GM12878 (cell line): ENCODE data around the gene SECTM1. TPM values are rescaled to one million over a fixed set of nuclear protein-coding genes. Genes with fewer than 3 reads are reported as not detected.

Experiments
- BHLHE40 ChIP-seq, 2 experiments: fragments of 450-650 bp in 1 of 2; IDR thresholded peaks; 2 replicates each; pipeline ENCODE4 v1.6.1; 2011 to 2017; ENCODE audit warnings: low read depth in 2 of 2, borderline replicate concordance in 1 of 2, improper control_type of control experiment in 1 of 2, low read length in 1 of 2, mild to moderate bottlenecking in 1 of 2
- CEBPB ChIP-seq, 2 experiments: fragments of 150-350 bp in 1 of 2; IDR thresholded peaks; 2 replicates each; pipeline ENCODE4 v1.6.1; 2012 to 2014; ENCODE audit warnings: low read depth in 2 of 2, low read length in 2 of 2, borderline replicate concordance in 1 of 2, inconsistent platforms in 1 of 2
- DPF2 ChIP-seq: fragments of 450-650 bp; IDR thresholded peaks from 2 replicates; pipeline ENCODE4 v1.6.1; 2017; ENCODE audit warnings: mild to moderate bottlenecking
- E2F4 ChIP-seq: IDR thresholded peaks from 2 replicates; pipeline ENCODE4 v1.6.1; 2012; ENCODE audit warnings: low read depth, low read length, improper control_type of control experiment
- E2F8 ChIP-seq: fragments of 450-650 bp; IDR thresholded peaks from 2 replicates; pipeline ENCODE4 v1.6.1; 2018; ENCODE audit warnings: mild to moderate bottlenecking, low read depth, moderate library complexity; ENCODE audit not compliant: partially characterized antibody
- EP300 ChIP-seq, 2 experiments: fragments of 150-350 bp in 1 of 2; IDR thresholded peaks; 2 replicates each; pipeline ENCODE4 v1.6.1; 2011 to 2012; ENCODE audit warnings: low read depth in 2 of 2, low read length in 2 of 2, borderline replicate concordance in 1 of 2, improper control_type of control experiment in 1 of 2, inconsistent platforms in 1 of 2; ENCODE audit not compliant: control insufficient read depth in 1 of 2
- HDGF ChIP-seq: fragments of 450-650 bp; IDR thresholded peaks from 2 replicates; pipeline ENCODE4 v1.6.1; 2016; ENCODE audit warnings: antibody characterized with exemption
- IKZF2 ChIP-seq, 2 experiments: fragments of 450-650 bp; IDR thresholded peaks; 2 replicates each; pipeline ENCODE4 v1.6.1; 2017; ENCODE audit warnings: mild to moderate bottlenecking in 2 of 2, moderate library complexity in 2 of 2
- JUNB ChIP-seq: IDR thresholded peaks from 2 replicates; pipeline ENCODE4 v1.6.1; 2016; ENCODE audit warnings: antibody characterized with exemption, mild to moderate bottlenecking
- MAX ChIP-seq: IDR thresholded peaks from 2 replicates; pipeline ENCODE4 v1.6.1; 2012; ENCODE audit warnings: low read depth, low read length, improper control_type of control experiment
- NBN ChIP-seq: fragments of 450-650 bp; IDR thresholded peaks from 2 replicates; pipeline ENCODE4 v1.6.1; 2016
- NFYB ChIP-seq: IDR thresholded peaks from 2 replicates; pipeline ENCODE4 v1.6.1; 2011; ENCODE audit warnings: low read depth, mild to moderate bottlenecking, low read length, improper control_type of control experiment, moderate library complexity; ENCODE audit not compliant: insufficient read depth
- NR2F1 ChIP-seq: fragments of 450-650 bp; conservative IDR thresholded peaks from 2 replicates; pipeline ENCODE4 v1.6.1; 2017; ENCODE audit warnings: mild to moderate bottlenecking
- POU2F2 ChIP-seq: IDR thresholded peaks from 3 replicates; pipeline ENCODE4 v1.6.1; 2011; ENCODE audit warnings: low read depth, mild to moderate bottlenecking, low read length, borderline replicate concordance
- RCOR1 ChIP-seq: conservative IDR thresholded peaks from 2 replicates; pipeline ENCODE4 v1.6.1; 2012; ENCODE audit warnings: low read depth, low read length, improper control_type of control experiment
- REST ChIP-seq: IDR thresholded peaks from 2 replicates; pipeline ENCODE4 v1.6.1; 2012; ENCODE audit warnings: mild to moderate bottlenecking, low read depth, low read length
- SMARCA5 ChIP-seq: fragments of 450-650 bp; IDR thresholded peaks from 2 replicates; pipeline ENCODE4 v1.6.1; 2017; ENCODE audit warnings: mild to moderate bottlenecking
- STAT3 ChIP-seq: IDR thresholded peaks from 2 replicates; pipeline ENCODE4 v1.6.1; 2011; ENCODE audit warnings: low read depth, low read length, improper control_type of control experiment
- SUPT20H ChIP-seq: IDR thresholded peaks from 2 replicates; pipeline ENCODE4 v1.6.1; 2011; ENCODE audit warnings: low read depth, mild to moderate bottlenecking, low read length, moderate library complexity, borderline replicate concordance; ENCODE audit not compliant: control insufficient read depth
- TCF12 ChIP-seq: IDR thresholded peaks from 2 replicates; pipeline ENCODE4 v1.6.1; 2011; ENCODE audit warnings: low read depth, mild to moderate bottlenecking, low read length
- WRNIP1 ChIP-seq: IDR thresholded peaks from 2 replicates; pipeline ENCODE4 v1.6.1; 2011; ENCODE audit warnings: low read depth, low read length, improper control_type of control experiment, borderline replicate concordance
- ZNF217 ChIP-seq: fragments of 450-650 bp; IDR thresholded peaks from 2 replicates; pipeline ENCODE4 v1.6.1; 2017; ENCODE audit warnings: antibody characterized with exemption, mild to moderate bottlenecking
- polyA plus RNA-seq, 11 experiments: library from polyadenylated mRNA; depleted of rRNA in 4 of 11; unstranded in 6 of 11; stranded (reverse) in 5 of 11; fragments of >200 nt; fragmentation: Nextera tagmentation in 4 of 11; fragmentation: Illumina TruSeq in 1 of 11; extraction: Ambion mirVana in 4 of 11; extraction: Trizol in 1 of 11; gene quantifications; 1 replicate in 1 of 11; 2 replicates in 10 of 11; pipeline versions ENCODE4 v1.2.1 to v1.2.3, GENCODE V29; 2011 to 2016; ENCODE audit warnings: inconsistent platforms in 2 of 11, missing spikeins in 2 of 11, low read depth in 1 of 11
- total RNA-seq, 4 experiments: library from RNA; depleted of rRNA in 3 of 4; stranded (reverse); fragments of >200 nt in 3 of 4; fragmentation: Illumina TruSeq in 1 of 4; extraction: Trizol in 1 of 4; gene quantifications; 2 replicates each; pipeline versions ENCODE4 v1.2.1 to v1.2.3, GENCODE V29; 2013 to 2021

SECTM1 gene
- total and polyA plus RNA-seq, 10 of the 15 experiments (the other 5 are each of a cell fraction or from before 2014, with no cell fraction given) = 0.10 to 0.13 (median 0.12) TPM; not detected in 7

- TF ChIP-seq ZNF217 = peak; percentile 87; the same call in 1 of the 2 replicates
- no peak for TF ChIP-seq REST
- TF ChIP-seq EP300 (IDR thresholded peaks at IDR 0.05; ENCODE audit: borderline replicate concordance in 1 of 2, control insufficient read depth in 1 of 2, low read depth in 2 of 2, low read length in 2 of 2) = no peak; a peak in 1 of 4 replicates
- TF ChIP-seq HDGF = 0 out of 2 replicates have a peak, but pooled peaks have one; percentile 13
- peak; percentile 69 for TF ChIP-seq NR2F1
- 0 out of 2 replicates have a peak, but pooled peaks have one; percentile 25 for TF ChIP-seq TCF12
- 0 out of 2 replicates have a peak, but pooled peaks have one; percentile 32 for TF ChIP-seq DPF2
- TF ChIP-seq IKZF2 (IDR thresholded peaks at IDR 0.05) = 0 out of 4 replicates have a peak, but pooled peaks of 1 of the 2 experiments have one; percentile 10
- peak; percentile 34 to 75; a peak in 2 of 4 replicates for TF ChIP-seq BHLHE40 (IDR thresholded peaks at IDR 0.05; ENCODE audit: borderline replicate concordance in 1 of 2, low read depth in 2 of 2, low read length in 1 of 2)
- TF ChIP-seq POU2F2 = no peak
- TF ChIP-seq NBN = peak; percentile 71
- no peak for TF ChIP-seq E2F4
- no peak for TF ChIP-seq RCOR1
- TF ChIP-seq SMARCA5 = peak; percentile 20; the same call in 1 of the 2 replicates
- TF ChIP-seq STAT3 = no peak
- no peak for TF ChIP-seq JUNB
- no peak for TF ChIP-seq CEBPB (IDR thresholded peaks at IDR 0.05; ENCODE audit: borderline replicate concordance in 1 of 2, low read depth in 2 of 2, low read length in 2 of 2)
- TF ChIP-seq MAX = no peak
- TF ChIP-seq SUPT20H = no peak
- TF ChIP-seq NFYB = no peak
- TF ChIP-seq WRNIP1 = no peak
- no peak for TF ChIP-seq E2F8
These were observed 16.8 kb upstream of the SECTM1 start (continued) for GRCh38 chr17:82350182-82351030.
